ENCODE measurements around the gene TRMT61A. TPM values are rescaled to one million over a fixed set of nuclear protein-coding genes. Genes with fewer than 3 reads are reported as not detected.
"Not testable (repeated sequence)": the region's sequence is repeated elsewhere in the genome, so short reads cannot be mapped to it uniquely, and the experiment has no call there.

Gene TRMT61A
- polyA plus RNA-seq, 5 donors: 5.2 to 11.3 (median 7.3) TPM

GRCh38 chr14:103507751-103508150 is 21.2 kb upstream of the TRMT61A start:
- DNase-seq: no peak

GRCh38 chr14:103508521-103509329 is 20.3 kb upstream of the TRMT61A start:
- DNase-seq: no peak

GRCh38 chr14:103509864-103510723 is 18.9 kb upstream of the TRMT61A start:
- DNase-seq: no peak

DNA sequence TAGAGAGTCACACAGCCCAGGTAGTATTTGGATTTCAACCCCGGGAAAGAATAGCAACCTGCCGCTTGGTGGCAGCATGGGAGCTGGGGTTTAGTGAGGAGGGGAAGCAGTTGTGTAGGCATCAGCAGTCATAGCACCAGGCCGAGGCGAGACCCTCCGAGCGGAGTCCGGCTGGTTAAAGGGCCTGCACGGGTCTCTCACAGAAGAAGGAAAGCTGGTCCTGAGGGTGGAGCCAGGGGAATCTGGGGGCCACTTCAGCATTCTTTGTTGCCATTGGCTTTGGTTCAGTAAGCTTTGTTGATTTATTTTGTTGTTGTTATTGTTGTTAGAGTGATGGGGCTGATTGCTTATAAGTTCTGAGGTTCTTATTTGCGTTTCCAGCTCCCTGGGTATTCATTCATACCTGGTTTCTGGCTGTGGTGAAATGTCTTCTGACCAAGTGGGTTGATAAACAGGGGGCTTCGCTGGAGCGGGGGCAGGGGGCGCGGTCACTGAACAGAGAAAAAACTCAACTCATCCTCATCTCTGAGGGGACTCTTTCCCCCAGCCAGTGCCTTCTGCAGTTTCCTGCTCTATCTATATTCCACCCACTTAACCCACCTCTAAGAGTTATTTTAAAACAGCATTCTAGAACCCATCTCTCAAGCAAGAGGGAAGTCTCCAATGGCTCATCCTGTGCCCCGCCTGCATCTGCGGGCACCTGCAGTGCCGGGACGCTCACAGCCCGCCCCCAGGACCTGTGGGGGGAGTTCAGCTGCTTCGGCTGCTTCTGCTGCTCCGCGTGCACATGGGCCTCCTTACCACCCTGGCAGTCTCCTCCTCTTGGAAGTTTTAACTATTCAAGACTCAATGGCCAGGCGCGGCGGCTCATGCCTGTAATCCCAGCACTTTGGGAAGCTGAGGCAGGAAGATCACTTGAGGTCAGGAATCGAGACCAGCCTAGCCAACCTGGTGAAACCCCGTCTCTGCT is 18.0 kb upstream of the TRMT61A start:
- DNase-seq: no peak

DNA sequence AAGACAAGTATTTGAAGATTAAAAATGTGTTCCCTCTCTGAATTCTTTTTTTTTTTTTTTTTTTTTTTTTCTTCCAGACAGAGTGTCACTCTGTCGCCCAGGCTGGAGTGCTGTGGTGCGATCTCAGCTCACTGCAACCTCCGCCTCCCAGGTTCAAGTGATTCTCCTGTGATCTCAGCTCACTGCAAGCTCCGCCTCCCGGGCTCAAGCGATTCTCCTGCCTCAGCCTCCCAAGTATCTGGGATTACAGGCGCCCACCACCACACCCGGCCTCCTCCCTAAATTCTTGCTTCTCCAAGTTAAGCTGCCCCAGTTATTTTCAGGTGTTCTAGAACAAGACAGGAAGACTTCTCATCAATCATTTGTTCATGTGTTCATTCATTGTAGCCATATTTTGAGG is 16.8 kb upstream of the TRMT61A start:
- DNase-seq: not testable (repeated sequence)

DNA sequence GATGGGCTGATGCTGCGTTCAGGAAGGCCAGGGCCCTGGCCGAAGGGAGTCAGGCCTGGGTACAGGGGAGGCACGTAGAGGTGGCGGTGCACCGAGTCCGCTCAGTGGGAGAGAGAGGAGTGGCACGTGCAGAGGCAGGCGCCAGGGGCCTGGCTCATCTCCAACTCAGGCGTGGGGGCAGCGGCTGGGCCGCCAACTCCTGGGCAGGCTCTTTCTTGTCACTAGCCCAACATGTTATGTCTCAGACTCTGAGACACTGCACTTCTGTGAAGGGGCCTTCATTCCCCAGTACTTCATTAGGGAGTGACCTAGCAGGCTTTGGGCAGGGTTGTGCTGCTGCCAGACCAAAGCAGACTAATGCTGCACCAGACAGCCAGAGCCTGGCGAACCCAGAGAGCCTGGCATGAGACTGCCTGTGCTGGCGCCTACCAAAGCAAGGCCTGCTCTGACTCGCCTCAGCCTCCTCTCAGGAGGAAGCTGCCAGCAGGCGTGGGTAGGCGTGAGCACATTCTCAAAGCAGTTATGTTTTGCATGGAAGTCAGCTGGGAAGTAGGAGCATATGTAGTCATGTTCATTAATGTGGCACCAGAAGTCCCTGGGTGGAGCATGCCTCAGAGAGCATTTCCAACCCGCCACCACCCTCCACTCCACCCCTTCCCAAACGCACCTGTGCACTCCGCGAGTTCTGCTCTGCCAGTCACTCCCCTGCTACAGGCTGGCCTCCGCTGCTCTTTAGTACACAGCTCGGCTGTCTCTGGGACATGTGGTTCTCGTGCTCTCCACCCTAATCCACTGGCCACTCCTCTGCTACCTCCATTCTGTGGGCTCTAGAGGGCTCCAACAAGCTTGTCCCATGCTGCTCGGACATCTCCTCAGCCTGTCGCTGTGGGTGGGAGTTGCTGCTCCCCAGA is 16.0 kb upstream of the TRMT61A start:
- DNase-seq: peak; percentile 64 to 75

- no peak for DNase-seq
Observed at GRCh38 chr14:103514596-103515421, 14.2 kb upstream of the TRMT61A start.

DNA sequence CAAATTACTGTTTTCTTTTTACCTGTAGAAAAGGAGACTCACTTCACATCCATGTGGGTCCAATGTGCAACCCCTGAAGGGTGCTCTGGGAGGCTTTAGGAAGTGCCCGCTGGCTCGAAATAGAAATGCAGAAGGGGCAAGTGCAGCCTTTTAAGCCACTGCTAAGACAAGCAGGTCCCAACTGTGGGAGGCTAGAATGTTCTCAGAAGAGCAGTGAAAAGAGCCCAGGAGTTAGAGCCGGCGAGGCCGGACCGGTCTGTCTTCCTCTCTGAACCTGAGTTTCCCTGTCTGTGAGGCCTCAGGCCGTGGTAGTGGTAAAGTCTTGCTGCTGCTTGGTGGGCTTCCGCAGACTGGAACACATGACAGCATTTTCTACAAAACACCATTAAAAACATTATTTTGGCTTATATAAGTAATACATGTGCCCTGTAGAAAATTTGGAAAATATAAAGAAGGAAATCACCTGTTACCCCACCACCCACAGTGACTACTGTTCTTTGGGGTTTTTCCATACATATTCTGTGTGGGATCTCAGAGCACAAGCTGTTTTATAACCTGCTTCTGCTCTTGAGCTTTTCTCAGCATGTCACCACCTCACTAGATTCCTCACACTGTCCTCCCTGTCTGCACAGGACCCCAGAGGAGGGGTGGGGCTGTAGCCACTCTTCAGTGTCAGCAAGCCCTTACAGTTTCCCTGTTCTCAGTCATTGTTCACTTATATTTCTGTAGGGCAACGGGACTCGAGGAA is 12.4 kb upstream of the TRMT61A start:
- no peak for DNase-seq

DNA sequence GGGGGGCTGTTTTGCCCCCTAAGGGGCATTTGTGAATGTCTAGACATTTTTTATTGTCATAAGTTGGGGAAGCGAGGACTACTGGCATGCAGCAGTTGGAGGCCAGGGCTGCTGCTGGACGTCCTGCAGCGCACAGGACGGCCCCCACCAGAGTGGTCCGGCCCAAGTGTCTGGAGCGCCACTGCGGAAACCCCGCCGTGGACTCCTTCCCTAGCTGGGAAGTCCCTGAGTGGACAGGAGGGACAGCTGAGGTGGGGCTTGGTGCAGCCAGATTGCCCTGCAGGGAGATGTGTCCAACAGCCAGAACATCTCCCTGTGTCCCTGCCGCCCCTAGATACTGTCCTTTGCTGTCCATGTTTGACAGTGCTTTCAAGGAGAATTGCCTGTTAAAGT is 11.8 kb upstream of the TRMT61A start:
- no peak for DNase-seq

GRCh38 chr14:103517721-103518421 is 11.1 kb upstream of the TRMT61A start:
- DNase-seq: no peak

- DNase-seq: no peak
Observed at GRCh38 chr14:103518422-103519042, 10.5 kb upstream of the TRMT61A start.

- no peak for DNase-seq
Observed at GRCh38 chr14:103519043-103519836, 9.8 kb upstream of the TRMT61A start.

- DNase-seq: no peak
Observed at GRCh38 chr14:103519837-103520212, 9.2 kb upstream of the TRMT61A start.

GRCh38 chr14:103520269-103520656 is 8.7 kb upstream of the TRMT61A start:
- no peak for DNase-seq

GRCh38 chr14:103520657-103521437 is 8.1 kb upstream of the TRMT61A start:
- peak; percentile 80 to 83 for DNase-seq

DNA sequence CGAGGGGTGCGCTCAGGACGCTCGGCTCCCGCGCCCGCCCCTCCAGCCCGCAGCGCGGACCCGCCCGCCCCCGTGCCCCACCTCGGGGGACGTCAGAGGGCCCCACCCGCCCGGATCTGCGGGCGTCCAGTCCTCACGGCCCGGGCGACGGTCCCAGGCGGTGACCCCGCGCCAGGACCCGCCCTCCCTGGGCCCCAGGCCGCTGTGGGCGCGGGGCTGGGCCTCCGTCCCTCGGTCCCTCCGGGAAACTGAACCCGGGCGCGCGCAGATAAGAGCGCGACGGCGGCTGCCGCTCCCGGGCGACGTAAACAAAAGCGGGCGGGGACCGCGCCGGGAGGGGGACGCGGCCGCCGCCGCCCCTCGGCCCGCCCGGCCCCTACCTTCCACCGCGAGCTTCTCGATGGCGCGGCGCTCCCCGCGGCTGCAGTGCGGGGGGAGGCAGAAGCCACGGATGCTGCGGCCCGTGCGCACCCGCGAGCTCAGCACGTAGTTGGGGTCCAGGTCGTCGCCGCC is 7.5 kb upstream of the TRMT61A start:
- no peak for DNase-seq
